ENCODE results near the gene TTLL8. TPM values are rescaled to one million over a fixed set of nuclear protein-coding genes. Genes with fewer than 3 reads are reported as not detected.
A peak's percentile ranks its signal among the peaks of the same experiment; 100 is the strongest.

Gene TTLL8
- total RNA-seq, 2 experiments from 2014 or later: not detected

GRCh38 chr22:49998718-49999062, 59.4 kb downstream of the TTLL8 start:
- no peak for DNase-seq
- H3K27me3 Mint-ChIP-seq (ENCODE audit: low read depth): peaks cover under 1% of the 10 kb centered on the region
- ChIA-PET POLR2A (no interaction called here), CTCF (no interaction called here)
- ATAC-seq: no peak
- no peaks in the 10 kb centered on the region for H3K36me3 Mint-ChIP-seq (ENCODE audit: low read depth)
- no peak overlapping the region for H3K27ac Mint-ChIP-seq
- no peak overlapping the region for H3K4me3 Mint-ChIP-seq
- no peaks in the 10 kb centered on the region for H3K9me3 Mint-ChIP-seq (ENCODE audit: insufficient read depth)
- peaks cover 4% of the 10 kb centered on the region for H3K4me1 Mint-ChIP-seq (ENCODE audit: low read depth)

DNA sequence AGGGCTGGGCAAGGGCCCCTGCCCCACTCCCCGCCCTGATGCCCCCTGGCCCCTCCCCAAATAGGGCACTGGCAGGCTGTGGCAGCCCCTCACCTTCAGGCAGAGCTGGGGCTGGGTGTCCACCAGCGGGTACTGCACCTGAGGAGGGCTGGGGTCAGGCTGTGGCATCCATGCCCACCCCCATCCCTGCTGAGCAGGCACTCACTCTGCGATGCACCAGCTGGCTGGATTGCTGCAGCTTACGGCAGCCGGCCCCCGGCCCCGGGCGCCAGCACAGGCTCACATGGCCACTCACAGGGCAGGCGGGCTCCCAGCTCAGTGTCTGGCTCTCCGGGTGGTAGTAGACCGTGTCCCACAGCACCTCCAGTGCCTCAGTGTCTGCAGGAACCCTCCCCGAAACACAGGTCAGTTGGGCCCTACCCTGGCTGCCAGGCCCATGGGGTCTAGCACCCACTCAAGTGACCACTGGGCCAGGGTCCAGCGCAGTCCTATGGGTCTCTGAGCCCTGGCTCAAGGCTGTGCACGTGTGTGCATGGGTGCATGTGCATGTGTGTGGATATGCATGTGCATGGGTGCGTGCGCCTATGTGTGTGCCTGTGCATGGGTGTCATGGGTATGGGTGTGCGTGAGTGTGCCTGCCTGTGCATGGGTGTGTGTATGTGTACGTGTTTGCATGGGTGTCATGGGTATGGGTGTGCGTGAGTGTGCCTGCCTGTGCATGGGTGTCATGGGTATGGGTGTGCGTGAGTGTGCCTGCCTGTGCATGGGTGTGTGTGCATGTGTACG, 60.0 kb downstream of the TTLL8 start:
- Mint-ChIP-seq H3K4me1 (ENCODE audit: low read depth) (peaks cover 4% of the 10 kb centered on the region), H3K27ac (no peak overlapping the region), H3K27me3 (ENCODE audit: low read depth) (no peaks in the 10 kb centered on the region), H3K4me3 (no peak overlapping the region), H3K36me3 (ENCODE audit: low read depth) (no peaks in the 10 kb centered on the region), H3K9me3 (ENCODE audit: insufficient read depth) (no peaks in the 10 kb centered on the region)
- DNase-seq (no peak), ATAC-seq (no peak)
- ChIA-PET POLR2A (no interaction called here), CTCF (no interaction called here)

DNA sequence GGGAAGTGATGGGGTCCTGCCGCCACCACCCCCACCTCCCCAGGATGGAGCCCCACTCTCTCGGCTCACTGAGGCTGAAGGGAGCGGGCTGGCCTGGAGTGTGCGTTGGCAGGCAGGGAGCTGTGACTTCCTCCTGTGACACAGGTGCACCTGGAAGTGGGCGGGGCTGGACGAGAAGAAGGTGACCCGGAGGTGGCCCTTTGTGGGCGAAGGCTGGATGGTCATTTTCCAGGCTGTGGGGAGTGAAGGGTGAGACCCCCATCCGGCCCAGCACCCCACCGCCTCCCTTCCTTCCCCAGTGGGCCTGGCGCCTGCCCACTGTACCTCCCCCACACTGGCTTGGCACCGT, 60.9 kb downstream of the TTLL8 start:
- Mint-ChIP-seq H3K36me3 (ENCODE audit: low read depth) (no peaks in the 10 kb centered on the region), H3K27ac (no peak overlapping the region), H3K4me1 (ENCODE audit: low read depth) (peaks cover 4% of the 10 kb centered on the region), H3K4me3 (no peak overlapping the region), H3K9me3 (ENCODE audit: insufficient read depth) (no peaks in the 10 kb centered on the region), H3K27me3 (ENCODE audit: low read depth) (no peaks in the 10 kb centered on the region)
- ChIA-PET CTCF (no interaction called here), POLR2A (no interaction called here)
- DNase-seq (no peak), ATAC-seq (no peak)

DNA sequence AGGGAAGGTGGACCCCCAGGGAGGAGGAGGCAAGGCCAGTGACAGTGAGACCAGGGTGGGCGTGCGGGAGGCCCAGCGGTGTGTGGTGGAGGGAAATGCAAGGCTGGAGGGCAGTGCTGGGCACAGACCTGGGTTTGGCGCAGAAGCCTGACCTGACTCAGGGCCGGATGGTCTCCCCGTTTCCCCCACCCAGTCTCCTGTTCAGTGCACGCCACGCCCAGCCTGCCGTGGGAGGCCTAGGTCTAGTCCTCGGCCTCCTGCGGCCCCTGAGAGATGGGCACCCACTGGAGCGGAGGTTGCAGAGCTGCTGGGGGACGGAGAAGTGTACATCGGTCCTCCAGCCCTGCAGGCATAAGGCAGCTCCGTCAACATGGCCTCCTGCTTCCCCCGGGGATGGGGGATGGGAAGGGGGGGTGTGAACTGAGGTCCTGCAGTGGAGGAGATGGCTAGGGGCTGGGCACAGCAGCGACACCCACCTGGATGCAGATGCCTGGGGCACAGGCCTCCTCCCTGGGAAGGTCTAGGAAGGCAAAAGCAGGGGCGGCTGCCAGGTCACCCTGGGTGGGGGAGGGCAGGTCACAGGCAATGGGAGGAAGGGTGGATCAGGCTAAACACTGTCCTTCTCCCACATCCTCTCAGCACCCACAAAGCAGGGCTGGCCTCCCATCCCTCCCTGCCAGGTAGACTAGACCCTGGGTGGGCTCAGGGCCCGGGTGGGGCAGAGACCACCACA, 61.4 kb downstream of the TTLL8 start:
- DNase-seq: no peak
- Mint-ChIP-seq H3K9me3 (ENCODE audit: insufficient read depth) (no peaks in the 10 kb centered on the region), H3K27me3 (ENCODE audit: low read depth) (no peaks in the 10 kb centered on the region)

DNA sequence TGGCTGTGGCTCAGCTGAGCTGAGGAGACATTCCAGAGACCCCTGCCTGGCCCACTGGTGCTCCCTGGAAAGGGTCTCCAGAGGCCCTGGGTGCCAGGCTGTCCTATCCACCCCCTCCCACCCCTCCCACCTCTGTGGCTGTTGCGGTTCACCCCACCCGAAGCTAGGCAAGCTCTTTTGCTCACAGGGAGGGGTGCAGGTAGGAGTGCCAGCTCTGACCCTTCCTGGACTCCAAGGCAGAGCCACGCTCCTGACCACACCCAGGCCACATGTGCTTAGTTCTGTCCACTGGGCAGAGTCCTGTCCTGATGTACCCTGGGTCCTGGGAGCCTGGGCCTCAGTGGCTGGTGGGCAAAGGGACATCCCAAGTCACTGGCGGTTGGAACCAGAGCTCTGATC, 62.0 kb downstream of the TTLL8 start:
- Mint-ChIP-seq H3K27ac (no peak overlapping the region), H3K4me3 (no peak overlapping the region), H3K4me1 (ENCODE audit: low read depth) (peaks cover 4% of the 10 kb centered on the region), H3K9me3 (ENCODE audit: insufficient read depth) (no peaks in the 10 kb centered on the region), H3K36me3 (ENCODE audit: low read depth) (no peaks in the 10 kb centered on the region), H3K27me3 (ENCODE audit: low read depth) (no peaks in the 10 kb centered on the region)
- DNase-seq (no peak), ATAC-seq (no peak)
- CTCF ChIA-PET: no interaction called here
- POLR2A ChIA-PET: interaction anchor here (1.0 kb wide), 1 partner anchor 32 kb away, joined by 4 read pairs; no protein-coding TSS in a partner anchor

More for the DNA sequence above, 61.4 kb downstream of the TTLL8 start:
- H3K4me1 Mint-ChIP-seq (ENCODE audit: low read depth): peaks cover 4% of the 10 kb centered on the region
- CTCF ChIA-PET: no interaction called here
- H3K27ac Mint-ChIP-seq: no peak overlapping the region
- no peaks in the 10 kb centered on the region for H3K36me3 Mint-ChIP-seq (ENCODE audit: low read depth)
- no peak overlapping the region for H3K4me3 Mint-ChIP-seq
- POLR2A ChIA-PET: interaction anchor here (1.0 kb wide), 1 partner anchor 31 kb away, joined by 4 read pairs; no protein-coding TSS in a partner anchor
- ATAC-seq: no peak

DNA sequence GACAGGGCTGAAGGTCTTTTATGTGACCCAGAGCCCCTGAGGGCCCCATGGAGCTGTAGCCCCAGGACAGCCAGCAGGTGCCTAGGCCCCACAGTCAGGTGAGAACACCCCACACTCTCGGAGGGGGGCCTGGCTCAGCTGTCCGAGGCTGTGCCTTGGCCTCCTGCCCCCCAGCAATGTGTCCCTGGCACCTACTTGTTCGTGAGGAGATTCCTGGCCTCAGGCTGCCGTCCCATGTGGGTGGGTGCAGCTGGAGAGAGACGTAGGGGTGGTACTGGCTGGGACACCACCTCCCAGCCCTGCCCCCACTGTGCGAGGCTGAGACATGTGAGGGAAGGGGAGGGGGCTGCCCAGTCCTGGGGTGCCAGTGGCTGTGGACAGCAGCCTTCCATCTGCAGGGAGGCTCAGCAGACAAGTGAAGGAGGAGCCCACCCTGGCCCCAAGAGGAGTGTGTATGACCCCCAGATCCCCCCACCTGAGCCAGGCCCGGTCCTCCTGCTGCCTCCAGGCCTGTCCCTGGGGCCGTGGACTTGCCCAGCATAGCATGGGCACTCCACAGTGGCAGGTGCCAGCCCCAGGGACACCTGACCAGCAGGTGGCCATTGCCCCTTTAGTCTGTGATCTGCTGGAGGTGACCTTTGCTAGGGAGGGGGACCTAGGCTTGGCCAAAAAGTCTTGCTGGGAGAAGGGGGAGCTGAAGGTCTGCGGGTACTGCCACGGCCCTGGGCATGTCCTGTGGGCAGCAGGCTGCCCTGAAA, 62.6 kb downstream of the TTLL8 start:
- Mint-ChIP-seq H3K27ac (no peak overlapping the region), H3K9me3 (ENCODE audit: insufficient read depth) (no peaks in the 10 kb centered on the region), H3K36me3 (ENCODE audit: low read depth) (no peaks in the 10 kb centered on the region), H3K4me1 (ENCODE audit: low read depth) (peaks cover 4% of the 10 kb centered on the region), H3K27me3 (ENCODE audit: low read depth) (no peaks in the 10 kb centered on the region), H3K4me3 (no peak overlapping the region)
- DNase-seq (no peak), ATAC-seq (no peak)
- ChIA-PET POLR2A (interaction anchor here (1.0 kb wide), 1 partner anchor 32 kb away, joined by 4 read pairs; no protein-coding TSS in a partner anchor), CTCF (interaction anchor here (0.6 to 4.2 kb wide), 4 partner anchors 12 to 35 kb away, joined by 3 to 23 read pairs (median 6); no protein-coding TSS in a partner anchor)

DNA sequence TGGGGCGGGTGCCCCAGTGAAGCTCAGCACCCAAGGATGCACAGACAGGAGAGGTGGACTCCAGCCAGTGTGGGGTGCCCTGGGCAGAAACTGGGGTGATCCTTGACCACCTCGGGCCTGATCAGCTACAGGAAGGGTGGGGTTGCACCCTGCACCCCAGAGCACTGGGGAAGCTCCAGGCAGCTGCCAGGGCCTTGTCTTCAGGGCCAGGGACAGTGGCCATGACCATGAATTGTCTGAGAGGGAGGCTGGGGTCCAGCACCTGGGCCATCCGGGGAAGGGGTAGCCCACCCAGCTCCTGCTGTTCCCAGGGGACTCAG, 63.1 kb downstream of the TTLL8 start:
- DNase-seq: no peak

DNA sequence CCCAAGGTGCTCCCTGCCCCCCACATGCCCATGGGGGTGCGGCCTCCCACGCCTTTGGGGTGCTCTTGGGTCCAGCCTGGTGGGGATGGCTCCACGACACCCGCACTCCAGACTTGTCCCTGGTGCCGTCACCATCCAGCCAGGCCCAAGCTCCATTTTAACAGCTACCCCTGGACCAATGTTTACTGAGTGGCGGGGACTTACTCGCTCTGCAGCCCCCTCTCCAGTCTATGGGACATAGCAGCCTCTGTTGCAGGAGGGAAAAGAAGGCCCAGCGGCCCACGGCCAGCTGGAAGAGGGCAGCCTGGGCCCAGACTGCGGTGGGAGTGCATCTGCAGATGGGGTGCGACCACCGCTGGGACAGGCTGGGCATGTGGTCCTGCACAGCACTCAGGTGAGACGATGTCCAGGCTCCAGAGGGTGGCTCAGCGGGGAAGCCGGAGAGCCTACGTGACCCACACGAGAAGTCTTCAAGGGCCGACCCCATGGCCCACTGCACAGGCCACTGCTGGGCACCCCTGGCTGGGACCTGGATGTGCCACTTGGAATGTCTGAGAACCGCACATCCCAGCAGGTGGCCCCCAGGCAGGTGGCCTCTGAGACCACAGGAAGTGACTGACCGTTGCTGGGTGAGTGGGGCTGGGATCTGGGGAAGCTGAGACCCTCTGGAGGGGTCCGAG, 63.6 kb downstream of the TTLL8 start:
- H3K27ac Mint-ChIP-seq: no peak overlapping the region
- CTCF ChIA-PET: interaction anchor here (1.1 to 4.2 kb wide), 7 partner anchors 11 to 111 kb away, joined by 3 to 23 read pairs (median 5); partner anchors contain the start of gene MLC1
- no peak for ATAC-seq
- no peaks in the 10 kb centered on the region for H3K36me3 Mint-ChIP-seq (ENCODE audit: low read depth)
- POLR2A ChIA-PET: no interaction called here
- no peaks in the 10 kb centered on the region for H3K9me3 Mint-ChIP-seq (ENCODE audit: insufficient read depth)
- no peaks in the 10 kb centered on the region for H3K27me3 Mint-ChIP-seq (ENCODE audit: low read depth)
- no peak for DNase-seq
- peaks cover 4% of the 10 kb centered on the region for H3K4me1 Mint-ChIP-seq (ENCODE audit: low read depth)
- no peak overlapping the region for H3K4me3 Mint-ChIP-seq

More for the DNA sequence above, 63.1 kb downstream of the TTLL8 start:
- ChIA-PET POLR2A (no interaction called here), CTCF (interaction anchor here (0.6 to 4.2 kb wide), 5 partner anchors 12 to 64 kb away, joined by 3 to 23 read pairs (median 7); no protein-coding TSS in a partner anchor)
- Mint-ChIP-seq H3K4me3 (no peak overlapping the region), H3K27ac (no peak overlapping the region), H3K27me3 (ENCODE audit: low read depth) (no peaks in the 10 kb centered on the region), H3K9me3 (ENCODE audit: insufficient read depth) (no peaks in the 10 kb centered on the region), H3K36me3 (ENCODE audit: low read depth) (no peaks in the 10 kb centered on the region), H3K4me1 (ENCODE audit: low read depth) (peaks cover 4% of the 10 kb centered on the region)
- no peak for ATAC-seq

GRCh38 chr22:49993649-49994360, 64.3 kb downstream of the TTLL8 start:
- ChIA-PET CTCF (interaction anchor here (0.8 to 4.2 kb wide), 12 partner anchors 10 to 112 kb away, joined by 3 to 23 read pairs (median 4); partner anchors contain the start of gene MLC1), POLR2A (interaction anchor here (0.6 kb wide), 1 partner anchor 23 kb away, joined by 3 read pairs; no protein-coding TSS in a partner anchor)
- Mint-ChIP-seq H3K36me3 (ENCODE audit: low read depth) (no peaks in the 10 kb centered on the region), H3K4me1 (ENCODE audit: low read depth) (peaks cover 1% of the 10 kb centered on the region), H3K9me3 (ENCODE audit: insufficient read depth) (no peaks in the 10 kb centered on the region), H3K4me3 (no peak overlapping the region), H3K27ac (no peak overlapping the region), H3K27me3 (ENCODE audit: low read depth) (no peaks in the 10 kb centered on the region)
- no peak for DNase-seq
- no peak for ATAC-seq

GRCh38 chr22:49992921-49993648, 65.0 kb downstream of the TTLL8 start:
- H3K27ac Mint-ChIP-seq: no peak overlapping the region
- peak; percentile 91 for ATAC-seq
- H3K4me1 Mint-ChIP-seq (ENCODE audit: low read depth): peaks cover 1% of the 10 kb centered on the region
- ChIA-PET POLR2A (interaction anchor here (0.6 kb wide), 1 partner anchor 22 kb away, joined by 3 read pairs; no protein-coding TSS in a partner anchor), CTCF (interaction anchor here (0.8 to 4.2 kb wide), 14 partner anchors 10 to 113 kb away, joined by 3 to 23 read pairs (median 4); partner anchors contain the start of gene MLC1)
- H3K9me3 Mint-ChIP-seq (ENCODE audit: insufficient read depth): peaks cover 4% of the 10 kb centered on the region
- no peaks in the 10 kb centered on the region for H3K36me3 Mint-ChIP-seq (ENCODE audit: low read depth)
- H3K4me3 Mint-ChIP-seq: no peak overlapping the region
- H3K27me3 Mint-ChIP-seq (ENCODE audit: low read depth): peaks cover 3% of the 10 kb centered on the region
- peak; percentile 75 for DNase-seq
